GM12878 (cell line): ENCODE data around the gene SYNJ2BP. TPM values are rescaled to one million over a fixed set of nuclear protein-coding genes. Genes with fewer than 3 reads are reported as not detected.

Experiments
- ATAC-seq: fragments of 200-7000 bp; cut with Tn5 transposase; 3 replicates; pipeline ENCODE4 v1.9.1; 2020; ENCODE audit warnings: mild to moderate bottlenecking, moderate library complexity
- BruUV-seq: library from RNA; stranded (reverse); fragments of 400-500 nt; replicated peaks from 2 replicates; lab custom pipeline; 2021; lab: Mats Ljungman, UMichigan
- CTCF ChIA-PET: fragments of 300-600 bp; sonication (Branson Sonifier 250); formaldehyde crosslinking; extraction: SDS; loops from one replicate; lab custom pipeline; 2021; ENCODE audit warnings: inconsistent platforms; lab: Yijun Ruan, JAX
- POLR2A ChIA-PET: fragments of 350-600 bp; formaldehyde crosslinking; extraction: SDS; loops from one replicate; lab custom pipeline; 2021; ENCODE audit warnings: inconsistent platforms; lab: Charles Lee
- RAD21 ChIA-PET: fragments of 300-600 bp; sonication (Branson Sonifier 250); formaldehyde crosslinking; loops from one replicate; lab custom pipeline; 2023; ENCODE audit warnings: antibody characterized with exemption; ENCODE audit not compliant: unreplicated experiment; lab: Charles Lee
- SMC1A ChIA-PET: fragments of 300-600 bp; sonication (Branson Sonifier 250); formaldehyde crosslinking; loops from one replicate; lab custom pipeline; 2023; ENCODE audit not compliant: unreplicated experiment, uncharacterized antibody; lab: Charles Lee
- DNase-seq: peaks from one replicate; pipeline ENCODE4 v3.0.0-alpha.2; 2011; ENCODE audit warnings: low read depth, low spot score
- FAIRE-seq: peaks from 3 replicates; lab custom pipeline; 2011; peaks lifted over from hg19 to GRCh38; lab: Jason Lieb, UNC
- H2AFZ ChIP-seq: 2 replicates; pipeline ENCODE4 v1.6.0; 2011; ENCODE audit warnings: low read depth, low read length, control low read depth; ENCODE audit not compliant: control insufficient read depth
- H3K27ac ChIP-seq: 2 replicates; pipeline ENCODE4 v1.5.1; 2011; ENCODE audit warnings: control low read depth; ENCODE audit not compliant: control insufficient read depth, insufficient read depth
- H3K27me3 ChIP-seq, 2 experiments: replicated peaks in 1 of 2; 2 replicates each; pipeline versions ENCODE4 v1.6.0 to v1.6.1; 2011; ENCODE audit warnings: low read length in 1 of 2; ENCODE audit not compliant: control insufficient read depth in 2 of 2, insufficient read depth in 2 of 2
- H3K36me3 ChIP-seq, 2 experiments: 2 replicates each; pipeline ENCODE4 v1.5.1; 2011; ENCODE audit warnings: low read length in 1 of 2; ENCODE audit not compliant: control insufficient read depth in 2 of 2, insufficient read depth in 2 of 2
- H3K4me1 ChIP-seq: 2 replicates; pipeline ENCODE4 v1.6.1; 2011; ENCODE audit warnings: mild to moderate bottlenecking, low read length, moderate library complexity, mixed read lengths; ENCODE audit not compliant: control insufficient read depth, insufficient read depth
- H3K4me2 ChIP-seq: 2 replicates; pipeline ENCODE4 v1.6.0; 2011; ENCODE audit warnings: control low read depth; ENCODE audit not compliant: control insufficient read depth, insufficient read depth
- H3K4me3 ChIP-seq: fragments of 200-600 bp; sonication (generic); 2 replicates; pipeline ENCODE4 v1.5.1; 2016
- H3K79me2 ChIP-seq: 2 replicates; pipeline ENCODE4 v1.6.0; 2011; ENCODE audit warnings: low read length; ENCODE audit not compliant: control insufficient read depth, insufficient read depth
- H3K9ac ChIP-seq: 2 replicates; pipeline ENCODE4 v1.8.0; 2011; ENCODE audit warnings: low read length, control low read depth, mixed read lengths; ENCODE audit not compliant: control insufficient read depth, insufficient read depth
- H3K9me3 ChIP-seq: replicated peaks from 3 replicates; pipeline ENCODE4 v1.5.1; 2011; ENCODE audit warnings: mild to moderate bottlenecking, low read length; ENCODE audit not compliant: control insufficient read depth, insufficient read depth
- H4K20me1 ChIP-seq: 2 replicates; pipeline ENCODE4 v1.6.0; 2011; ENCODE audit not compliant: control insufficient read depth, insufficient read depth
- CEBPB ChIP-seq, 2 experiments: fragments of 150-350 bp in 1 of 2; IDR thresholded peaks; 2 replicates each; pipeline ENCODE4 v1.6.1; 2012 to 2014; ENCODE audit warnings: low read depth in 2 of 2, low read length in 2 of 2, borderline replicate concordance in 1 of 2, inconsistent platforms in 1 of 2
- CREM ChIP-seq: IDR thresholded peaks from 2 replicates; pipeline ENCODE4 v1.6.1; 2014; ENCODE audit warnings: antibody characterized with exemption, low read depth
- EP300 ChIP-seq, 2 experiments: fragments of 150-350 bp in 1 of 2; IDR thresholded peaks; 2 replicates each; pipeline ENCODE4 v1.6.1; 2011 to 2012; ENCODE audit warnings: low read depth in 2 of 2, low read length in 2 of 2, borderline replicate concordance in 1 of 2, improper control_type of control experiment in 1 of 2, inconsistent platforms in 1 of 2; ENCODE audit not compliant: control insufficient read depth in 1 of 2
- EZH2 ChIP-seq: IDR thresholded peaks from 2 replicates; pipeline ENCODE4 v1.6.1; 2012; ENCODE audit warnings: low read depth, mild to moderate bottlenecking, control low read depth, inconsistent platforms, low read length, borderline replicate concordance; ENCODE audit not compliant: control insufficient read depth
- NFYB ChIP-seq: IDR thresholded peaks from 2 replicates; pipeline ENCODE4 v1.6.1; 2011; ENCODE audit warnings: low read depth, mild to moderate bottlenecking, low read length, improper control_type of control experiment, moderate library complexity; ENCODE audit not compliant: insufficient read depth
- PAX8 ChIP-seq: fragments of 450-650 bp; IDR thresholded peaks from 2 replicates; pipeline ENCODE4 v1.6.1; 2017; ENCODE audit warnings: mild to moderate bottlenecking, moderate library complexity
- SIX5 ChIP-seq: IDR thresholded peaks from 2 replicates; pipeline ENCODE4 v1.6.1; 2011; ENCODE audit warnings: mild to moderate bottlenecking, low read depth, low read length, moderate library complexity; ENCODE audit not compliant: severe bottlenecking
- STAT1 ChIP-seq: fragments of 450-650 bp; conservative IDR thresholded peaks from 2 replicates; pipeline ENCODE4 v1.6.1; 2014; ENCODE audit warnings: antibody characterized with exemption, mild to moderate bottlenecking
- TARDBP ChIP-seq: IDR thresholded peaks from 2 replicates; pipeline ENCODE4 v1.6.1; 2016; ENCODE audit warnings: borderline replicate concordance
- ZNF217 ChIP-seq: fragments of 450-650 bp; IDR thresholded peaks from 2 replicates; pipeline ENCODE4 v1.6.1; 2017; ENCODE audit warnings: antibody characterized with exemption, mild to moderate bottlenecking
- ZNF24 ChIP-seq: fragments of 450-650 bp; IDR thresholded peaks from 2 replicates; pipeline ENCODE4 v1.6.1; 2017; ENCODE audit warnings: antibody characterized with exemption, mild to moderate bottlenecking
- WGBS: methylation state at CpG from one replicate; pipeline ENCODE4 v1.1.6; 2016; ENCODE audit warnings: low lambda C conversion rate; ENCODE audit not compliant: insufficient replicate concordance, insufficient coverage; ENCODE audit errors: missing lambda C conversion rate; 5-methylcytosine and 5-hydroxymethylcytosine counted together
- in situ Hi-C: fragments of 300-500 bp; cut with MboI; formaldehyde crosslinking; loops from 9 replicates; pipeline ENCODE4 v1.14.3; 2018; ENCODE audit warnings: mixed read lengths
- intact Hi-C: fragments of 100-400 bp; cut with micrococcal nuclease; formaldehyde crosslinking; loops from one replicate; pipeline ENCODE4 v1.14.2; 2022; ENCODE audit not compliant: unreplicated experiment
- polyA plus RNA-seq, 11 experiments: library from polyadenylated mRNA; depleted of rRNA in 4 of 11; unstranded in 6 of 11; stranded (reverse) in 5 of 11; fragments of >200 nt; fragmentation: Nextera tagmentation in 4 of 11; fragmentation: Illumina TruSeq in 1 of 11; extraction: Ambion mirVana in 4 of 11; extraction: Trizol in 1 of 11; gene quantifications; 1 replicate in 1 of 11; 2 replicates in 10 of 11; pipeline versions ENCODE4 v1.2.1 to v1.2.3, GENCODE V29; 2011 to 2016; ENCODE audit warnings: inconsistent platforms in 2 of 11, missing spikeins in 2 of 11, low read depth in 1 of 11
- total RNA-seq, 4 experiments: library from RNA; depleted of rRNA in 3 of 4; stranded (reverse); fragments of >200 nt in 3 of 4; fragmentation: Illumina TruSeq in 1 of 4; extraction: Trizol in 1 of 4; gene quantifications; 2 replicates each; pipeline versions ENCODE4 v1.2.1 to v1.2.3, GENCODE V29; 2013 to 2021
- TF ChIP-seq, protein P1 (sequence below), 3 experiments: IDR thresholded peaks in 2 of 3; conservative IDR thresholded peaks in 1 of 3; 2 replicates each; pipeline ENCODE4 v1.5.1; 2011; ENCODE audit warnings: low read depth in 3 of 3, low read length in 3 of 3, mild to moderate bottlenecking in 3 of 3, control low read depth in 2 of 3, moderate library complexity in 2 of 3, inconsistent platforms in 1 of 3, mixed read lengths in 1 of 3; ENCODE audit not compliant: control insufficient read depth in 2 of 3, insufficient read depth in 1 of 3; ENCODE audit errors: extremely low read depth in 1 of 3
- TF ChIP-seq, protein P2 (sequence below): fragments of 450-650 bp; IDR thresholded peaks from 2 replicates; pipeline ENCODE4 v1.6.1; 2017; ENCODE audit warnings: low read depth, mild to moderate bottlenecking, moderate library complexity

Gene SYNJ2BP
- total and polyA plus RNA-seq, 10 of the 15 experiments (the other 5 are each of a cell fraction or from before 2014, with no cell fraction given), result 8.0 to 27.5 (median 17.5) TPM

GRCh38 chr14:70415788-70416187, 1.1 kb downstream of the SYNJ2BP start:
- Histone ChIP-seq H3K36me3 (no peaks in the 10 kb centered on the region), H3K27ac (no peak overlapping the region), H3K4me2 (peak overlapping the region; percentile 15), H3K9me3 (no peaks in the 10 kb centered on the region), H3K4me3 (no peak overlapping the region; the same call in 1 of the 2 replicates), H4K20me1 (no peaks in the 10 kb centered on the region), H3K4me1 (no peaks in the 10 kb centered on the region), H3K79me2 (peaks cover 2% of the 10 kb centered on the region), H3K9ac (no peak overlapping the region), H2AFZ (no peak overlapping the region), H3K27me3 (no peaks in the 10 kb centered on the region)
- 60% methylated on average over 2 of the region's 2 CpGs for WGBS
- intact Hi-C loops (loop anchor here (5.0 kb wide), 1 partner anchor 57 kb away; no protein-coding TSS in a partner anchor), in situ Hi-C loops (no loop called here)
- CTCF ChIA-PET, result interaction anchor here (0.6 to 1.4 kb wide), 3 partner anchors 15 to 170 kb away, joined by 3 to 7 read pairs (median 3); no protein-coding TSS in a partner anchor
- POLR2A ChIA-PET, result interaction anchor here (0.5 to 1.1 kb wide), 2 partner anchors 57 to 59 kb away, joined by 4 to 6 read pairs; partner anchors contain the start of gene COX16
- ATAC-seq (no peak), DNase-seq (no peak), FAIRE-seq (no peak)
- no TSS peak for BruUV-seq
- RAD21 ChIA-PET, result interaction anchor here (0.6 kb wide), 1 partner anchor 895 kb away, joined by 3 read pairs; no protein-coding TSS in a partner anchor
- SMC1A ChIA-PET, result interaction anchor here (0.6 to 1.9 kb wide), 6 partner anchors 12 to 797 kb away, joined by 3 to 7 read pairs (median 3); partner anchors contain the start of gene COX16
- TF ChIP-seq CREM (no peak), ZNF24 (no peak), EZH2 (no peak), STAT1 (no peak), SIX5 (no peak), PAX8 (no peak), TARDBP (no peak), NFYB (no peak), EP300 (IDR thresholded peaks at IDR 0.05; ENCODE audit: borderline replicate concordance in 1 of 2, control insufficient read depth in 1 of 2, low read depth in 2 of 2, low read length in 2 of 2) (no peak), CEBPB (IDR thresholded peaks at IDR 0.05; ENCODE audit: borderline replicate concordance in 1 of 2, low read depth in 2 of 2, low read length in 2 of 2) (no peak), ZNF217 (no peak)
- TF ChIP-seq, protein P1, sequence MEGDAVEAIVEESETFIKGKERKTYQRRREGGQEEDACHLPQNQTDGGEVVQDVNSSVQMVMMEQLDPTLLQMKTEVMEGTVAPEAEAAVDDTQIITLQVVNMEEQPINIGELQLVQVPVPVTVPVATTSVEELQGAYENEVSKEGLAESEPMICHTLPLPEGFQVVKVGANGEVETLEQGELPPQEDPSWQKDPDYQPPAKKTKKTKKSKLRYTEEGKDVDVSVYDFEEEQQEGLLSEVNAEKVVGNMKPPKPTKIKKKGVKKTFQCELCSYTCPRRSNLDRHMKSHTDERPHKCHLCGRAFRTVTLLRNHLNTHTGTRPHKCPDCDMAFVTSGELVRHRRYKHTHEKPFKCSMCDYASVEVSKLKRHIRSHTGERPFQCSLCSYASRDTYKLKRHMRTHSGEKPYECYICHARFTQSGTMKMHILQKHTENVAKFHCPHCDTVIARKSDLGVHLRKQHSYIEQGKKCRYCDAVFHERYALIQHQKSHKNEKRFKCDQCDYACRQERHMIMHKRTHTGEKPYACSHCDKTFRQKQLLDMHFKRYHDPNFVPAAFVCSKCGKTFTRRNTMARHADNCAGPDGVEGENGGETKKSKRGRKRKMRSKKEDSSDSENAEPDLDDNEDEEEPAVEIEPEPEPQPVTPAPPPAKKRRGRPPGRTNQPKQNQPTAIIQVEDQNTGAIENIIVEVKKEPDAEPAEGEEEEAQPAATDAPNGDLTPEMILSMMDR (IDR thresholded peaks at IDR 0.05 in 2 of 3, conservative IDR thresholded peaks at IDR 0.05 in 1 of 3; ENCODE audit: control insufficient read depth in 2 of 3, extremely low read depth in 1 of 3, insufficient read depth in 1 of 3, low read depth in 3 of 3, low read length in 3 of 3), result no peak
- TF ChIP-seq, protein P2, sequence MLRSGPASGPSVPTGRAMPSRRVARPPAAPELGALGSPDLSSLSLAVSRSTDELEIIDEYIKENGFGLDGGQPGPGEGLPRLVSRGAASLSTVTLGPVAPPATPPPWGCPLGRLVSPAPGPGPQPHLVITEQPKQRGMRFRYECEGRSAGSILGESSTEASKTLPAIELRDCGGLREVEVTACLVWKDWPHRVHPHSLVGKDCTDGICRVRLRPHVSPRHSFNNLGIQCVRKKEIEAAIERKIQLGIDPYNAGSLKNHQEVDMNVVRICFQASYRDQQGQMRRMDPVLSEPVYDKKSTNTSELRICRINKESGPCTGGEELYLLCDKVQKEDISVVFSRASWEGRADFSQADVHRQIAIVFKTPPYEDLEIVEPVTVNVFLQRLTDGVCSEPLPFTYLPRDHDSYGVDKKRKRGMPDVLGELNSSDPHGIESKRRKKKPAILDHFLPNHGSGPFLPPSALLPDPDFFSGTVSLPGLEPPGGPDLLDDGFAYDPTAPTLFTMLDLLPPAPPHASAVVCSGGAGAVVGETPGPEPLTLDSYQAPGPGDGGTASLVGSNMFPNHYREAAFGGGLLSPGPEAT, result no peak
